Kidney epithelial cell (primary cell): ENCODE measurements around the gene ANXA6. TPM values are rescaled to one million over a fixed set of nuclear protein-coding genes. Genes with fewer than 3 reads are reported as not detected.

Experiments used
- DNase-seq: peaks from one replicate; pipeline ENCODE4 v3.0.0-alpha.2; 2010; ENCODE audit warnings: low read depth
- H3K27me3 ChIP-seq: 2 replicates; pipeline ENCODE4 v1.6.0; 2011; ENCODE audit warnings: low read length; ENCODE audit not compliant: control insufficient read depth, insufficient read depth
- H3K36me3 ChIP-seq: 2 replicates; pipeline ENCODE4 v1.5.1; 2011; ENCODE audit warnings: low read length; ENCODE audit not compliant: control insufficient read depth, insufficient read depth
- H3K4me3 ChIP-seq: 2 replicates; pipeline ENCODE4 v1.5.1; 2011; ENCODE audit warnings: low read depth, mild to moderate bottlenecking, control low read depth, low read length
- total RNA-seq: library from RNA; depleted of rRNA; stranded (reverse); fragments of >200 nt; gene quantifications from 2 replicates; pipeline ENCODE4 v1.2.3, GENCODE V29; 2015
- TF ChIP-seq, protein P1 (sequence below): IDR thresholded peaks from 2 replicates; pipeline ENCODE4 v1.5.1; 2011; ENCODE audit warnings: mild to moderate bottlenecking, moderate library complexity, low read length, control low read depth, inconsistent platforms; ENCODE audit not compliant: insufficient read depth, poor library complexity, severe bottlenecking

Gene ANXA6
- total RNA-seq, 1 donor from 2014 or later: 59.9 TPM

DNA sequence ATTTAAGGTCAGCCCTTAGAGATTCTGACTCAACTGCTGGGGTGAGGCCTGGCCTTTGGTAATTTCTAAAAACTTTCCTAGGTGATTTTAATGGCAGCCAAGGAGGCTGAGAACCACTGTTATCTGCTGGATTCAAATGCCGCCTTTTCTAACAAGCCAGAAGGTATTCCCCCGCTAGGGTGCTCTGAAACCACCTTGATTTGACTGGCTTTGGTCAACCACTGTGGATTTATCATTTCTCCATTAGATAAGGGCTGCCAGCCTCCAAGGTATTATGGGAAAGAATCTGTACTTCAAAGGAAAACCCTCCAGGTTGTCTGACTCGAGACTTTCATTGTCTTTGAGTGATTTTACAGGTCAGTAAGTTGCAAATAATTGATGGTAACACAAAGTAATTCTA lies 4.3 kb downstream of the ANXA6 start:
- no peak overlapping the region for H3K4me3 ChIP-seq
- no peak for DNase-seq
- no peaks in the 10 kb centered on the region for H3K27me3 ChIP-seq
- TF ChIP-seq, protein P1, sequence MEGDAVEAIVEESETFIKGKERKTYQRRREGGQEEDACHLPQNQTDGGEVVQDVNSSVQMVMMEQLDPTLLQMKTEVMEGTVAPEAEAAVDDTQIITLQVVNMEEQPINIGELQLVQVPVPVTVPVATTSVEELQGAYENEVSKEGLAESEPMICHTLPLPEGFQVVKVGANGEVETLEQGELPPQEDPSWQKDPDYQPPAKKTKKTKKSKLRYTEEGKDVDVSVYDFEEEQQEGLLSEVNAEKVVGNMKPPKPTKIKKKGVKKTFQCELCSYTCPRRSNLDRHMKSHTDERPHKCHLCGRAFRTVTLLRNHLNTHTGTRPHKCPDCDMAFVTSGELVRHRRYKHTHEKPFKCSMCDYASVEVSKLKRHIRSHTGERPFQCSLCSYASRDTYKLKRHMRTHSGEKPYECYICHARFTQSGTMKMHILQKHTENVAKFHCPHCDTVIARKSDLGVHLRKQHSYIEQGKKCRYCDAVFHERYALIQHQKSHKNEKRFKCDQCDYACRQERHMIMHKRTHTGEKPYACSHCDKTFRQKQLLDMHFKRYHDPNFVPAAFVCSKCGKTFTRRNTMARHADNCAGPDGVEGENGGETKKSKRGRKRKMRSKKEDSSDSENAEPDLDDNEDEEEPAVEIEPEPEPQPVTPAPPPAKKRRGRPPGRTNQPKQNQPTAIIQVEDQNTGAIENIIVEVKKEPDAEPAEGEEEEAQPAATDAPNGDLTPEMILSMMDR: no peak
- no peaks in the 10 kb centered on the region for H3K36me3 ChIP-seq

DNA sequence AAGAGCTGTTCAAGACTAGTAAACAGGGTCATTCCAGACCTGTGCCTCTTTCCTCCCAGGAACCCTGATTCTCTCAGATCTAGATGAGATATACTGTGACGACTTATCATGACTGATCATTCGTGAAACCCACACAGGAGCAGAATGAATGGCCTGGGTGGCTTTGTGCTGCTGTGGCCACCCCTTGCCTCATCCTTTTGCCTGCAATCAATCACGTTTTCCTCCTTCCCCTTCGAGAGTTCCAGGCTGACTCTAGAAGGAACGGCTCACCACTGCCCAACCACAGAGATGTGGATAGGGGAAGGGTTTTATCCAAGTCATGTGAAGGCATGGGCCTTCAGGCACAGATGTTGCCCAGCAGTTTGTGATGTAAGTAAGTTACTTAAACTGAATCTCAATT lies 5.8 kb downstream of the ANXA6 start:
- TF ChIP-seq, protein P1: no peak
- no peak for DNase-seq
- H3K4me3 ChIP-seq: no peak overlapping the region
- H3K36me3 ChIP-seq: no peaks in the 10 kb centered on the region
- no peaks in the 10 kb centered on the region for H3K27me3 ChIP-seq

DNA sequence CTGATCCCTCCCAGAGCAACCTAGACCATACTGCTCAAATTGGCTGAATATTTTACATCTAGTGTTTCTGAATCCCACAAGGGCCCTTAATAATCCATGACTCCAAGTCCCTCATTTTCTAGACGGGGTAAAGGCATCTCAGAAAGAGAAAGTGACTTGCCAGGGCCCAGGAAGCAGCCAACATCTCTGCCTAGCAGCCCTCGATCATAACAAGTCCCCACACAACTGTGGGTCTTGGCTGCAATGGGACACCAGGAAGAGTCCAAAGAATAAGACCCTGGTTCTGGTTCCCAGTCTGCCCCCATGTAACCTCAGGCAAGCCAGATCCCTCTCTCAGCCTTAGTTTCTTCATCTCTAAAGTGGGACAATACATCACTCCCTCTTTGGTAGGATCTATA lies 6.3 kb downstream of the ANXA6 start:
- H3K36me3 ChIP-seq: no peaks in the 10 kb centered on the region
- no peak for DNase-seq
- no peak overlapping the region for H3K4me3 ChIP-seq
- H3K27me3 ChIP-seq: no peaks in the 10 kb centered on the region
- TF ChIP-seq, protein P1: no peak

DNA sequence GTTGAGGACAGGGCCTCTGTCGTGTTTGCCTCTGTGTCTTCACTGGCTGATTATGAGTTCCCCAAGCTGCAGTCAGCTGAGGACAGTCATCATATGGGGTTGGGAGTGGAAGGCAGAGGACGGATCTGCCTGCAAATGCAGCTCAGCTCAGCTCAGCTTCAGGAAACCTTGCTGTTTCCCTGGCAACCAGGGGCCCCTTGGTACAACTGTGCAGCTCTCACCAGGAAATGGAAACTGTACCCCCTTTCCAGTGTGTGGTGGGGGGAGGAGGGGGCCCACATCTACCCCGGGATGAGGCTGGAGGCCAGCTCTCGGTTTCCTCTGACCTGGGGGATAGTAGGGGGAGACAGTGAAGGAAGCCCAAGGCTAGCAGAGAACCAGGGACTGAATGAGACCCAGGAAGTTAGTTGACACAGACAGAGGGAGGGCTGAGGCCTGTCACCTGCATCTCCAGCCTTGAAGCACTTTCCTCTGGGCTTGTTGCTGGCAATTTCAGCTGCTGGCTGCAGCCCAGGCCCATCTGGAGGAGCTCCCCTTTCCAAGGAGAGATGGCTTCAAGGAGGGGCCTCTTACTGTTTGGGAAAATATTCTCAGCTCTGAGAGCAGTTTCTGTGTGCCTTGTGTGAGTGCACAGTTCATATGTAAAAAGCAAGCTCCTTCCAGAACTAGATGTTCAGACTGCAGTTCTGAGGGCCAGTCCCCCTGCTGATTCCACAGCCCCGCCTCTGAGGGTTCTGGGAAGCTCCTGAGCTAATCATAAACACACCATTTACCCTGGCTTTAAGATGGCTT lies 6.9 kb downstream of the ANXA6 start:
- H3K4me3 ChIP-seq: no peak overlapping the region

DNA sequence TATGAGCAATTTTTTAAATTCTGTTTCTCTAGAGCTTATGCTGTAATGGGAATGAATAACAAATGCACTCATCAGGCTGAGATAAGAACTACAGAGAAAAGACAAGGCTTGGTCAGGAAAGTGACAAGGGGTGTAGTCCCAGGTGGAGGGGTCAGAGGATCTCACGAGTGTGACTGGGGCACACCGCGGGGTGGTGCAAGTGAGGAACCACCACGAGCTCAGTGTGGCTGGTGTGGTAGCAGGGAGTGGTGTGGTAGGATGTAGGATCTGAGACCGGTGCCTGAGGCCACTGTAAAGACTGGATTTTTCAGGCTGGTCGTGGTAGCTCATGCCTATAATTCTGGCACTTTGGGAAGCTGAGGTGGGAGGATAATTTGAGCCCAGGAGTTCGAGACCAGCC lies 9.0 kb downstream of the ANXA6 start:
- TF ChIP-seq, protein P1: no peak
- H3K36me3 ChIP-seq: no peaks in the 10 kb centered on the region
- no peak for DNase-seq
- no peaks in the 10 kb centered on the region for H3K27me3 ChIP-seq
- H3K4me3 ChIP-seq: no peak overlapping the region

More for the DNA sequence above, 6.9 kb downstream of the ANXA6 start:
- TF ChIP-seq, protein P1: no peak
- Histone ChIP-seq H3K27me3 (no peaks in the 10 kb centered on the region), H3K36me3 (no peaks in the 10 kb centered on the region)
- no peak for DNase-seq

DNA sequence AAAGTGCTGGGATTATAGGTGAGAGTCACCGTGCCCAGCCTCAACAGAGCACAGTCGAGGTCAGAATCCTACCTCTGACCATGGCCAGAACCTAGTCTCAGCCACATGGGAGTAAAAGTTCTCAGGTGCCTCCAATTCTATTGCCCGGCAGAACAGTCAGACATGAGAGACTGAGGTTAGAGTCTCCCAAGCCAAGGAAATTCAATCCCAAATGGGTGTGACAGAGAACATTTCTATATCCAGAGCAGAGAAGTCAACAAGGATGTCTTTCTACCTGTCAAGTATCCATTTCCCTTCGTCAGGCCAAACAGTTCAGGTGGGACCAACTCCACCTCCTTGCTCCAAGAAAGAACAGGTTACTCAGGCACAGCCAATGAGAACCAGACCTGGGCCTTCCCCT lies 10.5 kb downstream of the ANXA6 start:
- Histone ChIP-seq H3K27me3 (no peaks in the 10 kb centered on the region), H3K4me3 (no peak overlapping the region), H3K36me3 (no peaks in the 10 kb centered on the region)
- DNase-seq: no peak
- TF ChIP-seq, protein P1: no peak
